GM19099 (cell line): ENCODE measurements around the gene CDC42BPA.

Experiments used
- POLR2A ChIP-seq: IDR thresholded peaks from 3 replicates; pipeline ENCODE4 v1.6.1; 2011; ENCODE audit warnings: low read depth; ENCODE audit not compliant: insufficient read length; ENCODE audit errors: extremely low read depth

CDC42BPA gene

GRCh38 chr1:227317523-227318015 lies 723 bp downstream of the CDC42BPA start:
- no peak for TF ChIP-seq POLR2A

- no peak for TF ChIP-seq POLR2A
Measured at GRCh38 chr1:227317011-227317451, 1.3 kb downstream of the CDC42BPA start.

GRCh38 chr1:227316456-227316855 lies 1.8 kb downstream of the CDC42BPA start:
- no peak for TF ChIP-seq POLR2A

- TF ChIP-seq POLR2A: no peak
Measured at GRCh38 chr1:227315629-227316346, 2.5 kb downstream of the CDC42BPA start.

- TF ChIP-seq POLR2A: no peak
Measured at GRCh38 chr1:227314014-227314848, 4.1 kb downstream of the CDC42BPA start.

- TF ChIP-seq POLR2A: no peak
Measured at GRCh38 chr1:227312361-227313025, 5.8 kb downstream of the CDC42BPA start.

GRCh38 chr1:227311389-227312001 lies 6.8 kb downstream of the CDC42BPA start:
- TF ChIP-seq POLR2A: no peak

GRCh38 chr1:227308367-227309336 lies 9.6 kb downstream of the CDC42BPA start:
- no peak for TF ChIP-seq POLR2A

- no peak for TF ChIP-seq POLR2A
Measured at GRCh38 chr1:227306689-227307088, 11.6 kb downstream of the CDC42BPA start.

GRCh38 chr1:227305894-227306626 lies 12.2 kb downstream of the CDC42BPA start:
- no peak for TF ChIP-seq POLR2A

GRCh38 chr1:227304665-227305064 lies 13.6 kb downstream of the CDC42BPA start:
- no peak for TF ChIP-seq POLR2A

- no peak for TF ChIP-seq POLR2A
Measured at GRCh38 chr1:227303662-227304061, 14.6 kb downstream of the CDC42BPA start.

- TF ChIP-seq POLR2A: no peak
Measured at GRCh38 chr1:227300682-227301081, 17.6 kb downstream of the CDC42BPA start.
